ENCODE data around the gene KANSL2. TPM values are rescaled to one million over a fixed set of nuclear protein-coding genes. Genes with fewer than 3 reads are reported as not detected.
A peak's percentile ranks its signal among the peaks of the same experiment; 100 is the strongest.

KANSL2 gene
- total RNA-seq, 1 donor from 2014 or later, result 78.3 TPM

DNA sequence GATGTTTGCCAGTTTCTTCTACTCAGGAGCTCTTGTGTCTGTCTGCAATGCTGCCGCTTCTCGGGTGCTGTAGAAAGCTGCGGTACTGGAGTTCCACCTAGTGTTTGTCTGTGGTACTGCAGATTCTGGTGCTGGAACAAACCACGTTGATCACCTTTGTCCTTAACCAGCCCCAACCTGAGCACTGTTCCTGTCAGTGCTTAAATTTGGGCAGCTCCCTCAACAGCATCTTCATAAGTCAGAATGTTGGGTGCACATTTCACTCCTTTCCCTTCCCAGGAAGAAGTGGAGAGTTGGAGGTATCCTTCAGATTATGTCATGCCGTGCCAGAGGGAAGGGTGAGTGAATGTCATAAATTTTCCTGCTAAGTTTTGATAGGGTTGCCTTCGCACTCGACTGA, 63.5 kb downstream of the KANSL2 start:
- FAIRE-seq (peak; percentile 76), DNase-seq (ENCODE audit: low spot score in 2 of 2) (peak; percentile 31 to 64)

DNA sequence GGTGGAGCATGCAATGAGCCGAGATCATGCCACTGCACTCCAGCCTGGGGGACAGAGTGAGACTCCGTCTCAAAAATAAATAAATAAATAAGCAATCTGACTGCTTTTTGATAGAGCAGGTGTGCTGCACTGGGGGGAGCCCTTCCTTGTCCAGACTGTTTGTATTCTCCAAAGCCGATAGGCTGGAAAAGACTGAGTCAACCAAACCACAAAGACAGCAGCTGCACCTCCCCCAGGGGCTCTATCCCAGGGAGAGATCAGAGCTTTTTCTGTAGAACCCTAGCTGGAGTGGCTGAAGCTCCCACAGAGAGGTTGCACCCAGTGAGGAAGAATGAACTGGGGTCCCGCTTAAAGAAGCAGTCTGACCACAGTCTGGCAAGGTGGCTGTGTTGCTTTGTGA, 66.4 kb downstream of the KANSL2 start:
- FAIRE-seq, result no peak
- DNase-seq (ENCODE audit: low spot score in 2 of 2), result no peak

DNA sequence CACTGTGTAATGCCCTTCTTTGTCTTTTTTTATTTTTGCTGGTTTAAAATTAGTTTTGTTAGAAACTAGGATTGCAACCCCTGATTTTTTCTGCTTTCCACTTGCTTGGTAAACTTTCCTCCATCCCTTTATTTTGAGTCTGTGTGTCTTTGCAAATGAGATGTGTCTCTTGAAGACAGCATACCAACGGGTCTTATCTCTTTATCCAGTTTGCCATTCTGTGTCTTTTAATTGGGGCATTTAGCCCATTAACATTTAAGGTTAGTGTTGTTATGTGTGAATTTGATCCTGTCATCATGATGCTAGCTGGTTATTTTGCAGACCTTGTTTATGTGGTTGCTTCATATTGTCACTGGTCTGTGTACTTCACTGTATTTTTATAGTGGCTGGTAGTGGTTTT, 68.7 kb downstream of the KANSL2 start:
- DNase-seq (ENCODE audit: low spot score in 2 of 2), result no peak
- FAIRE-seq, result no peak

Small RNA genes lying within 50 kb of the gene (small RNA-seq; reads per million reads assigned to genes)
- gene MIR1291 (not detected), gene SNORA2A (4.7 reads per million, percentile 92 among the genes with 10 or more reads in this experiment), gene SNORA2B (4.4 reads per million, percentile 91 among the genes with 10 or more reads in this experiment), gene SNORA2C (0.92 reads per million, percentile 63 among the genes with 10 or more reads in this experiment)

Other genes with a start within 250 kb of the KANSL2 start
- gene ANP32D, start 209.7 kb downstream of the KANSL2 start, total RNA-seq, result not detected
- gene C12orf54, start 199.7 kb downstream of the KANSL2 start, total RNA-seq, result not detected
- gene OR8S1, start 156.6 kb downstream of the KANSL2 start, total RNA-seq, result not detected
- not detected for gene LALBA, start 112.2 kb downstream of the KANSL2 start, total RNA-seq
- 34.6 TPM for gene CCNT1, start 34.5 kb upstream of the KANSL2 start, total RNA-seq
- 25.7 TPM for gene ADCY6, start 106.9 kb upstream of the KANSL2 start, total RNA-seq
- gene CACNB3, start 136.3 kb upstream of the KANSL2 start, total RNA-seq, result 41.6 TPM
- 55.8 TPM for gene DDX23, start 169.9 kb upstream of the KANSL2 start, total RNA-seq
- gene RND1, start 183.6 kb upstream of the KANSL2 start, total RNA-seq, result 24.9 TPM
- 3.3 TPM for gene FKBP11, start 243.3 kb upstream of the KANSL2 start, total RNA-seq